GM18505 (cell line): Measurements from ENCODE around the gene SETMAR.

Source experiments
- ATAC-seq: cut with Tn5 transposase; IDR thresholded peaks from one replicate; pipeline ENCODE4 v1.9.1; 2021; ENCODE audit not compliant: unreplicated experiment
- POLR2A ChIP-seq: IDR thresholded peaks from 4 replicates; pipeline ENCODE4 v1.6.1; 2011; ENCODE audit warnings: borderline replicate concordance; ENCODE audit not compliant: insufficient read depth, insufficient read length; ENCODE audit errors: extremely low read depth

Gene SETMAR

DNA sequence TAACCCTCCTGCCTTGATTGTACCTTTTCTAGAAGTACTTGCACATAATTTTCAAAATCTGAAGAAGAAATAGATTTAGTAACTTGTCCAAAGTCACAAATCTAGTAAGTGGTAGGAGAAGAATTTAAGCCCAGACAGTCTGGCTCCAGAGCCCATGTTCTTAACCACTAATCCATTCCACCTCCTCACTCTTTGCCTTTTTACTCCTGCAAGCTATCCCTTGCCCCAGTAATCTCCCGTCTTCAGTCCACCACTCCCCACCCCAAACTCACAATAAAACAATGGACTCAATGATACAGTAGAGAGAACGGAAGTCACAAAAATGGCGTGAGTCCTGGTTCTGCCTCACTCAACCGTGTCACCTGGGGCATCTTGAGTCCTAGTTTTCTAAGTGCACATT, 48.7 kb downstream of the SETMAR start:
- no peak for TF ChIP-seq POLR2A
- ATAC-seq, result no peak

DNA sequence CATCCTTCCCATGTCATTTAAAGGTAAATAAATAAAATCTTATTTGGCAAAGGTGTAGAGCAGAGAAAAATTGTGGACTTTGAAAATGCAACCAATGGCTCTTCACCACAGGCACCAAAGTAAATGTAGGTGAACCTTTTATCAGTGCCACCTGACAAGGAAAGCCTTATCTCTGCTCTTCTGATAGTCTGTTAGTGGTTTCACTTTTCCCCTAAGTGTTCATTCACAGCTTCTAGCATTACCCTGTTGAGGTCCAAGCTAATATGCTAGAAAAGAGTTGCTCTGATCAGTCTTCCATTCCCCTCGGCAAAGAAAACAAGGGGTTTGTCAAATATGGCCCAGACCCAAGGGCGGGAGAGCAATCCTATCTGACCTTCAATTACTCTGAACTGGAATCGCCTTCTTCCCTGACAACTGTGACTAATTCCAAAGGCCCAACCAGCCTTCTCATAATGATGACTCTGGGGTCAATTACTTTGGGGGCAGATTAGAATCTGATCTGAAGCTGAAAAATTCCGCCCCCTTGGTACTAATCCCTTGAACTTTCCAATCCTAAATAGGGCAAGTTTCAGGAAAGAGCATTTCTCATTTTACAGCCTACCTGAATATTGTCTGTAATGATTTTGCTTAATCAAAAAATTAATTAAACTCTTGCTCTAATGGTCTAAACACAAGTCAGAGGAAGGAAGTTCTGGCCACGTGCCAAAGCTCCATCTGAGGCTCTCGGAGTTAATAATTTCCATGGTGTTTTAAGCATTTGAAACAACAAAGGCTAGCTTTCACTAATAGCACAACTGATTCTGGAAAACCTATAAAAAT, 52.4 kb downstream of the SETMAR start:
- no peak for ATAC-seq

DNA sequence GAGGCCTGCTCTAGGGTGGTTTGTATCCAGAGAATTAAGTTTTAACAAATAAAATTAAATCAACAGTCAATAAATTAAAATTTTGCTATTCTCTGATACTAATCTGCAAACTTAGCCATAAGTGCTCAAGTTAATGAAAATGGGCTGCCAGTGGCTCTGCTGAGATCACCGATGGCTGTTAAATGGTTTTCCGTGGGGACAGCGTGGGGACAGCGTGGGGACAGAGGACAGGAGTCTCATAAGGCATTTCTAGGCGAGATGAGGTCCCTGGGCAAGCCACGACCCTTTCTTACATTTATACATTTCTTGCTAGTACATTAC, 53.0 kb downstream of the SETMAR start:
- no peak for TF ChIP-seq POLR2A
- ATAC-seq, result no peak

More for the DNA sequence above, 52.4 kb downstream of the SETMAR start:
- TF ChIP-seq POLR2A, result no peak

- no peak for TF ChIP-seq POLR2A
- no peak for ATAC-seq
Measured at GRCh38 chr3:4356546-4357410, 53.6 kb downstream of the SETMAR start.

GRCh38 chr3:4358273-4358672, 55.1 kb downstream of the SETMAR start:
- TF ChIP-seq POLR2A, result no peak

GRCh38 chr3:4359805-4360502, 56.8 kb downstream of the SETMAR start:
- no peak for TF ChIP-seq POLR2A
- ATAC-seq, result no peak

More at GRCh38 chr3:4358273-4358672, 55.1 kb downstream of the SETMAR start:
- no peak for ATAC-seq

DNA sequence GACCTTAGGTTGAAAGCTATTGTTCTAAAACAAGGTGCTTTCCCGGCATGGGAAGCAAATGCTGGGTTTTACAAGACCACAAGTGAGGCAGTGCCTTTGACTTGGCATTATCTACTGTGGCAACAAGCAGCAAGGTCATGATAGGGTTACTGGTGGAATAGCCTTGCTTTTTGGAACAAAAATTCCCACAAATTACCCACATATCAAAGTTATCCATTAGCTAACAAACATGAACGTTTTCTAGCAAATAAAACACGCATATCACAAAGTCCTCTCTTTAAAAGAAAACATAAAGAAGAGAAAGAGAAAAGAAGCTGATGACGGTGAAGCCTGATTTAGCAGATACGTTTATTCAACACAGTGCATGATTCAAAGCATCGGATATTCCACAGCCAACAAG, 57.6 kb downstream of the SETMAR start:
- no peak for ATAC-seq
- TF ChIP-seq POLR2A, result no peak

DNA sequence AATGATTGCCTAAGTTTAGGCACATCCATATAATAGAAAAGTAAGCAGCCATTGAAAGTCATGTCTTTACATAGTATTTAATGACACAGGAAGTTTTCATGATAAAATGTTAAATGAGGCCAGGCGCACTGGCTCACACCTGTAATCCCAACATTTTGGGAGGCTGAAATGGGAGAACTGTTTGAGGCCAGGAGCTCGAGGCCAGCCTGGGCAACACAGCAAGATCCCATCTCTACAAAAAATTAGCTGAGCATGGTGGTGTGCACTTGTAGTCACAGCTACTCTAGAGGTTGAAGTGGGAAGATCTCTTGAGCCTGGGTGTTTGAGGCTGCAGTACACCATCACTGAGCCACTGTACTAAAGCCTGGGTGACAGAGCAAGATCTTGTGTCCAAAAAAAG, 59.4 kb downstream of the SETMAR start:
- ATAC-seq, result no peak
- no peak for TF ChIP-seq POLR2A
